GM12878 (cell line): ENCODE data around the gene ARID3A. TPM values are rescaled to one million over a fixed set of nuclear protein-coding genes. Genes with fewer than 3 reads are reported as not detected.

Experiments used
- ATF3 ChIP-seq: IDR thresholded peaks from 2 replicates; pipeline ENCODE4 v1.6.1; 2011; ENCODE audit warnings: low read depth, mild to moderate bottlenecking, low read length, moderate library complexity, borderline replicate concordance; ENCODE audit errors: extremely low read depth
- CUX1 ChIP-seq: IDR thresholded peaks from 2 replicates; pipeline ENCODE4 v1.6.1; 2012; ENCODE audit warnings: improper control_type of control experiment, low read depth, low read length; ENCODE audit not compliant: insufficient replicate concordance
- PML ChIP-seq: IDR thresholded peaks from 2 replicates; pipeline ENCODE4 v1.6.1; 2012; ENCODE audit warnings: low read length, inconsistent platforms
- polyA plus RNA-seq, 11 experiments: library from polyadenylated mRNA; depleted of rRNA in 4 of 11; unstranded in 6 of 11; stranded (reverse) in 5 of 11; fragments of >200 nt; fragmentation: Nextera tagmentation in 4 of 11; fragmentation: Illumina TruSeq in 1 of 11; extraction: Ambion mirVana in 4 of 11; extraction: Trizol in 1 of 11; gene quantifications; 1 replicate in 1 of 11; 2 replicates in 10 of 11; pipeline versions ENCODE4 v1.2.1 to v1.2.3, GENCODE V29; 2011 to 2016; ENCODE audit warnings: inconsistent platforms in 2 of 11, missing spikeins in 2 of 11, low read depth in 1 of 11
- total RNA-seq, 4 experiments: library from RNA; depleted of rRNA in 3 of 4; stranded (reverse); fragments of >200 nt in 3 of 4; fragmentation: Illumina TruSeq in 1 of 4; extraction: Trizol in 1 of 4; gene quantifications; 2 replicates each; pipeline versions ENCODE4 v1.2.1 to v1.2.3, GENCODE V29; 2013 to 2021

ARID3A gene
- total and polyA plus RNA-seq, 10 of the 15 experiments (the other 5 are each of a cell fraction or from before 2014, with no cell fraction given), result 0.76 to 70.0 (median 16.7) TPM

GRCh38 chr19:947090-947706, 21.4 kb downstream of the ARID3A start (continued):
- TF ChIP-seq CUX1, result no peak
- no peak for TF ChIP-seq PML
- no peak for TF ChIP-seq ATF3
